IMR-90 (cell line): ENCODE data around the gene MYL4. TPM values are rescaled to one million over a fixed set of nuclear protein-coding genes. Genes with fewer than 3 reads are reported as not detected.

Experiments used
- ATAC-seq: fragments of 200-7000 bp; cut with Tn5 transposase; 2 replicates; pipeline ENCODE4 v1.9.1; 2020; ENCODE audit warnings: low read depth, mild to moderate bottlenecking, moderate library complexity
- BruUV-seq: library from RNA; stranded (reverse); fragments of 400-500 nt; replicated peaks from 2 replicates; lab custom pipeline; 2021; lab: Mats Ljungman, UMichigan
- CTCF ChIA-PET: fragments of 300-600 bp; formaldehyde crosslinking; extraction: SDS; loops from one replicate; lab custom pipeline; 2021; ENCODE audit warnings: antibody characterized with exemption; lab: Yijun Ruan, JAX
- POLR2A ChIA-PET: fragments of 300-600 bp; sonication (Branson Sonifier 250); formaldehyde crosslinking; loops from one replicate; lab custom pipeline; 2022; ENCODE audit warnings: antibody characterized with exemption; ENCODE audit not compliant: unreplicated experiment; lab: Charles Lee
- DNase-seq: peaks from one replicate; pipeline ENCODE4 v3.0.0; 2013
- H2AFZ ChIP-seq: replicated peaks from 2 replicates; pipeline ENCODE3; 2013; ENCODE audit warnings: low read length, mild to moderate bottlenecking; ENCODE audit not compliant: poor library complexity
- H2AK5ac ChIP-seq: 2 replicates; pipeline ENCODE4 v1.6.1; 2013; ENCODE audit warnings: low read depth, low read length, inconsistent platforms
- H2AK9ac ChIP-seq: replicated peaks from 2 replicates; pipeline ENCODE3; 2013; ENCODE audit warnings: mild to moderate bottlenecking, low read depth, low read length, moderate library complexity; ENCODE audit not compliant: poor library complexity
- H2BK120ac ChIP-seq: 2 replicates; pipeline ENCODE4 v1.6.1; 2013; ENCODE audit warnings: low read depth, low read length, inconsistent platforms
- H2BK15ac ChIP-seq: 3 replicates; pipeline ENCODE4 v1.6.1; 2013; ENCODE audit warnings: low read depth, low read length, inconsistent platforms
- H2BK20ac ChIP-seq: 2 replicates; pipeline ENCODE4 v1.6.1; 2013; ENCODE audit warnings: low read depth, mild to moderate bottlenecking, inconsistent platforms, low read length, moderate library complexity
- H2BK5ac ChIP-seq: 2 replicates; pipeline ENCODE4 v1.6.1; 2013; ENCODE audit warnings: mild to moderate bottlenecking, low read depth, low read length, inconsistent platforms; ENCODE audit not compliant: poor library complexity, severe bottlenecking
- H3K14ac ChIP-seq: replicated peaks from 2 replicates; pipeline ENCODE4 v1.6.1; 2013; ENCODE audit warnings: low read depth, low read length, inconsistent platforms
- H3K18ac ChIP-seq: 2 replicates; pipeline ENCODE4 v1.6.1; 2013; ENCODE audit warnings: low read depth, low read length, control low read depth
- H3K23ac ChIP-seq: 2 replicates; pipeline ENCODE4 v1.6.1; 2013; ENCODE audit warnings: low read depth, low read length, inconsistent platforms
- H3K27ac ChIP-seq: 2 replicates; pipeline ENCODE4 v1.5.1; 2013; ENCODE audit warnings: mild to moderate bottlenecking, control low read depth, low read length; ENCODE audit not compliant: insufficient read depth
- H3K27me3 ChIP-seq: 2 replicates; pipeline ENCODE4 v1.6.1; 2013; ENCODE audit warnings: low read length; ENCODE audit not compliant: control insufficient read depth, insufficient read depth
- H3K36me3 ChIP-seq: 2 replicates; pipeline ENCODE4 v1.6.1; 2013; ENCODE audit warnings: low read length, mixed read lengths; ENCODE audit not compliant: control insufficient read depth, insufficient read depth
- H3K4ac ChIP-seq: 2 replicates; pipeline ENCODE4 v1.6.1; 2013; ENCODE audit warnings: low read depth, low read length, inconsistent platforms
- H3K4me1 ChIP-seq: 2 replicates; pipeline ENCODE4 v1.6.1; 2013; ENCODE audit warnings: low read length, mixed read lengths; ENCODE audit not compliant: control insufficient read depth, insufficient read depth
- H3K4me2 ChIP-seq: 2 replicates; pipeline ENCODE4 v1.6.1; 2013; ENCODE audit warnings: low read depth, mild to moderate bottlenecking, control low read depth, low read length, moderate library complexity
- H3K4me3 ChIP-seq: 2 replicates; pipeline ENCODE4 v1.5.1; 2013; ENCODE audit warnings: low read depth, mild to moderate bottlenecking, control low read depth, low read length, moderate library complexity; ENCODE audit not compliant: insufficient read depth
- H3K56ac ChIP-seq: 2 replicates; pipeline ENCODE4 v1.6.1; 2013; ENCODE audit warnings: low read length, inconsistent platforms; ENCODE audit not compliant: insufficient read depth; ENCODE audit errors: extremely low read depth
- H3K79me1 ChIP-seq, 2 experiments: 2 replicates each; pipeline ENCODE4 v1.6.1; 2013; ENCODE audit warnings: low read length in 2 of 2, inconsistent platforms in 1 of 2, low read depth in 1 of 2
- H3K9ac ChIP-seq: 2 replicates; pipeline ENCODE4 v1.6.1; 2013; ENCODE audit warnings: low read depth, low read length, control low read depth
- H3K9me1 ChIP-seq: 2 replicates; pipeline ENCODE4 v1.6.1; 2013; ENCODE audit warnings: low read length, inconsistent platforms; ENCODE audit not compliant: insufficient read depth
- H3K9me3 ChIP-seq: 2 replicates; pipeline ENCODE4 v1.6.1; 2013; ENCODE audit warnings: low read length; ENCODE audit not compliant: control insufficient read depth, insufficient read depth
- H4K20me1 ChIP-seq: 2 replicates; pipeline ENCODE4 v1.6.1; 2013; ENCODE audit warnings: low read length, inconsistent platforms; ENCODE audit not compliant: insufficient read depth
- H4K5ac ChIP-seq: 2 replicates; pipeline ENCODE4 v1.6.1; 2013; ENCODE audit warnings: mild to moderate bottlenecking, low read depth, low read length, control low read depth
- H4K8ac ChIP-seq, 2 experiments: 2 replicates each; pipeline ENCODE4 v1.6.1; 2013; ENCODE audit warnings: low read depth in 2 of 2, low read length in 2 of 2, control low read depth in 1 of 2, inconsistent platforms in 1 of 2
- H4K91ac ChIP-seq: 2 replicates; pipeline ENCODE4 v1.6.1; 2013; ENCODE audit warnings: low read depth, low read length, inconsistent platforms; ENCODE audit not compliant: insufficient read depth
- BHLHE40 ChIP-seq: fragments of 150-350 bp; IDR thresholded peaks from 2 replicates; pipeline ENCODE4 v1.6.1; 2016; ENCODE audit warnings: mild to moderate bottlenecking, low read depth, low read length
- CEBPB ChIP-seq: IDR thresholded peaks from 2 replicates; pipeline ENCODE4 v1.6.1; 2012; ENCODE audit warnings: low read depth, low read length, improper control_type of control experiment
- CTCF ChIP-seq: conservative IDR thresholded peaks from 2 replicates; pipeline ENCODE4 v1.5.1; 2012; ENCODE audit warnings: mild to moderate bottlenecking, low read depth, low read length, improper control_type of control experiment
- ELK1 ChIP-seq: fragments of 150-350 bp; IDR thresholded peaks from 2 replicates; pipeline ENCODE4 v1.6.1; 2016; ENCODE audit warnings: low read depth, mild to moderate bottlenecking, low read length, moderate library complexity, borderline replicate concordance
- FOS ChIP-seq: fragments of 150-350 bp; IDR thresholded peaks from 2 replicates; pipeline ENCODE4 v1.6.1; 2016; ENCODE audit warnings: low read depth, low read length
- MAFK ChIP-seq: IDR thresholded peaks from 2 replicates; pipeline ENCODE4 v1.6.1; 2012; ENCODE audit warnings: low read depth, low read length, improper control_type of control experiment
- MAZ ChIP-seq: IDR thresholded peaks from 2 replicates; pipeline ENCODE4 v1.6.1; 2012; ENCODE audit warnings: low read depth, mild to moderate bottlenecking, low read length, improper control_type of control experiment, moderate library complexity, borderline replicate concordance
- POLR2A ChIP-seq: IDR thresholded peaks from 2 replicates; pipeline ENCODE4 v1.6.1; 2012; ENCODE audit warnings: mild to moderate bottlenecking, low read depth, low read length
- RAD21 ChIP-seq: IDR thresholded peaks from 2 replicates; pipeline ENCODE4 v1.6.1; 2012; ENCODE audit warnings: low read length, improper control_type of control experiment
- RFX5 ChIP-seq: IDR thresholded peaks from 2 replicates; pipeline ENCODE4 v1.8.0; 2012; ENCODE audit warnings: low read depth, mild to moderate bottlenecking, low read length, moderate library complexity
- SMC3 ChIP-seq: fragments of 150-350 bp; IDR thresholded peaks from 2 replicates; pipeline ENCODE4 v1.6.1; 2016; ENCODE audit warnings: low read depth, mild to moderate bottlenecking, antibody characterized with exemption, low read length, moderate library complexity
- USF2 ChIP-seq: fragments of 150-350 bp; IDR thresholded peaks from 2 replicates; pipeline ENCODE4 v1.6.1; 2017; ENCODE audit warnings: mild to moderate bottlenecking, antibody characterized with exemption, low read length, low read depth
- WGBS, 2 experiments: methylation state at CpG; one replicate each; pipeline versions ENCODE4 v1.1.5 to v1.1.7; 2013; ENCODE audit warnings: missing lambda C conversion rate in 2 of 2; ENCODE audit not compliant: insufficient read length in 1 of 2; ENCODE audit errors: extremely low coverage in 2 of 2; 5-methylcytosine and 5-hydroxymethylcytosine counted together
- dilution Hi-C: fragments of 300-500 bp; cut with HindIII; formaldehyde crosslinking; loops from one replicate; pipeline ENCODE4 v1.14.3; 2018; ENCODE audit warnings: low sequenced_read_pairs; ENCODE audit not compliant: unreplicated experiment
- in situ Hi-C: fragments of 300-500 bp; cut with MboI; formaldehyde crosslinking; loops from 3 replicates; pipeline ENCODE4 v1.14.3; 2019; ENCODE audit warnings: low sequenced_read_pairs, inconsistent platforms, mixed read lengths
- intact Hi-C: fragments of 100-400 bp; cut with micrococcal nuclease; formaldehyde crosslinking; loops from 2 replicates; pipeline ENCODE4 v1.10.0; 2022
- polyA plus RNA-seq, 3 experiments: library from polyadenylated mRNA; depleted of rRNA; stranded (reverse); fragments of >200 nt; gene quantifications; 2 replicates each; pipeline ENCODE4 v1.2.3, GENCODE V29; 2012; ENCODE audit warnings: low replicate concordance in 1 of 3
- total RNA-seq: library from RNA; depleted of rRNA; stranded (reverse); fragments of >200 nt; gene quantifications from 2 replicates; pipeline ENCODE4 v1.2.3, GENCODE V29; 2012

Gene MYL4
- total and polyA plus RNA-seq, 2 of the 4 experiments (the other 2 are of a cell fraction) = not detected

GRCh38 chr17:47264166-47264565 is 55.0 kb downstream of the MYL4 start:
- Histone ChIP-seq H3K23ac (no peak overlapping the region), H3K4me2 (no peak overlapping the region), H4K20me1 (no peaks in the 10 kb centered on the region), H3K79me1 (peaks cover 22 to 59% of the 10 kb centered on the region in 2 experiments; a peak in 3 of 4 replicates), H2AFZ (no peak overlapping the region), H3K4ac (0 out of 2 replicates have a peak overlapping the region, but pooled peaks have one; percentile 16), H3K9ac (no peak overlapping the region), H4K8ac (0 out of 4 replicates have a peak overlapping the region, but pooled peaks of 1 of the 2 experiments have one; percentile 5), H3K9me1 (peaks cover 22% of the 10 kb centered on the region), H2BK15ac (peak overlapping the region; percentile 2; the same call in 1 of the 3 replicates), H3K56ac (no peak overlapping the region), H3K14ac (no peak overlapping the region; the same call in 1 of the 2 replicates), H4K91ac (no peak overlapping the region), H3K9me3 (no peaks in the 10 kb centered on the region), H2BK120ac (no peak overlapping the region), H3K27me3 (no peaks in the 10 kb centered on the region), H3K36me3 (no peaks in the 10 kb centered on the region; the same call in 1 of the 2 replicates), H3K18ac (no peak overlapping the region), H3K4me3 (no peak overlapping the region), H2AK9ac (no peak overlapping the region), H2BK5ac (no peak overlapping the region), H3K27ac (no peak overlapping the region), H2AK5ac (no peak overlapping the region), H3K4me1 (peaks cover 12% of the 10 kb centered on the region), H2BK20ac (no peak overlapping the region), H4K5ac (no peak overlapping the region; the same call in 1 of the 2 replicates)
- dilution Hi-C loops (no loop called here), intact Hi-C loops (no loop called here), in situ Hi-C loops (no loop called here)
- TF ChIP-seq POLR2A = no peak
- no peak for TF ChIP-seq MAZ
- no peak for TF ChIP-seq RAD21
- no peak for TF ChIP-seq ELK1
- no peak for TF ChIP-seq FOS
- no peak for TF ChIP-seq RFX5
- no peak for TF ChIP-seq CEBPB
- no peak for TF ChIP-seq USF2
- no peak for TF ChIP-seq BHLHE40
- no peak for TF ChIP-seq CTCF
- no peak for TF ChIP-seq MAFK
- TF ChIP-seq SMC3 = no peak
- CTCF ChIA-PET = no interaction called here
- POLR2A ChIA-PET = no interaction called here
- WGBS, 2 experiments = no CpG with 5 or more reads among the region's 2 CpGs
- ATAC-seq = no peak
- DNase-seq = no peak
- no TSS peak for BruUV-seq
